ENCODE results near the gene REXO4. TPM values are rescaled to one million over a fixed set of nuclear protein-coding genes. Genes with fewer than 3 reads are reported as not detected.

The REXO4 gene
- total RNA-seq, 4 donors from 2014 or later = 12.1 to 21.9 (median 16.0) TPM

DNA sequence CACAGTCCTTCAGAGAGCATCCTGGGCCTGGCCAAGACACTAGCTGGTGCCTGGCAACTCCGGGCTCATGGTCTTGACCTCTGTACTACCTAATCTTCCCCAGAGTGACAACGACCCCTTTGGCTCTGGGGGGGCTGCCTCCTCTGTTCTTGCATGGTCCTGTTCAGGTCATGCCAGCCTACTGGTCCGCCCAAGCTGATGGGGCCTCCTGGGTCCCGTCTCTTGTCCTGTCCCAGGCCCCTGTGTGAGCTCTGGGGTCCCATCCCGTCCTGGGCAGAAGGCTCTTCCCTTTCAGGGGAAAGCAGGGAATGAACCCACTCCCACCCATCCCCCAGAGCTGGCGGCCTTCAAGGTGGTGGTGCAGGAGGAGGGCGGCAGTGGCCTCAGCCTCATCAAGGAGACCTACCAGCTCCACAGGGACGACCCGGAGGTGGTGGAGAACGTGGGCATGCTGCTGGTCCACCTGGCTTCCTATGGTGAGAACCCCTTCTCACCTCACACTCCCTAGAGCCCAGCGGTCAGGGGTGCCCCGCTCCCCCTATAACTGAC lies 13.3 kb downstream of the REXO4 start:
- no peak for DNase-seq
- peaks cover 0 to 12% (median 0%) of the 10 kb centered on the region in 4 donors for H3K36me3 ChIP-seq
- 83 to 100% methylated on average over 2 to 9 of the region's 12 CpGs for WGBS, 2 donors (ENCODE audit: low coverage in 1 of 2)
- no peaks in the 10 kb centered on the region for H3K27me3 ChIP-seq
- H3K4me1 ChIP-seq = no peaks in the 10 kb centered on the region
- intact Hi-C loops (cut with DNase I; ENCODE audit: low total_unique reads) = no loop called here
- in situ Hi-C loops (cut with MboI; ENCODE audit: low pct_ligation_motif_present in 1 of 4, low pct_unique_long_range_greater_than_20kb in 1 of 4, low sequenced_read_pairs in 3 of 4) = loop anchor here in 2 of 4 donors (5.0 to 10.0 kb wide), 2 partner anchors 78 to 80 kb away; no protein-coding TSS in a partner anchor
- H3K27ac ChIP-seq = no peak overlapping the region
- H3K4me3 ChIP-seq = no peak overlapping the region
- no peak for TF ChIP-seq POLR2AphosphoS5 (IDR thresholded peaks at IDR 0.05)
- TF ChIP-seq EP300 (IDR thresholded peaks at IDR 0.05; ENCODE audit: low read depth) = no peak
- TF ChIP-seq, protein P1, sequence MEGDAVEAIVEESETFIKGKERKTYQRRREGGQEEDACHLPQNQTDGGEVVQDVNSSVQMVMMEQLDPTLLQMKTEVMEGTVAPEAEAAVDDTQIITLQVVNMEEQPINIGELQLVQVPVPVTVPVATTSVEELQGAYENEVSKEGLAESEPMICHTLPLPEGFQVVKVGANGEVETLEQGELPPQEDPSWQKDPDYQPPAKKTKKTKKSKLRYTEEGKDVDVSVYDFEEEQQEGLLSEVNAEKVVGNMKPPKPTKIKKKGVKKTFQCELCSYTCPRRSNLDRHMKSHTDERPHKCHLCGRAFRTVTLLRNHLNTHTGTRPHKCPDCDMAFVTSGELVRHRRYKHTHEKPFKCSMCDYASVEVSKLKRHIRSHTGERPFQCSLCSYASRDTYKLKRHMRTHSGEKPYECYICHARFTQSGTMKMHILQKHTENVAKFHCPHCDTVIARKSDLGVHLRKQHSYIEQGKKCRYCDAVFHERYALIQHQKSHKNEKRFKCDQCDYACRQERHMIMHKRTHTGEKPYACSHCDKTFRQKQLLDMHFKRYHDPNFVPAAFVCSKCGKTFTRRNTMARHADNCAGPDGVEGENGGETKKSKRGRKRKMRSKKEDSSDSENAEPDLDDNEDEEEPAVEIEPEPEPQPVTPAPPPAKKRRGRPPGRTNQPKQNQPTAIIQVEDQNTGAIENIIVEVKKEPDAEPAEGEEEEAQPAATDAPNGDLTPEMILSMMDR (IDR thresholded peaks at IDR 0.05) = no peak
- TF ChIP-seq POLR2A (IDR thresholded peaks at IDR 0.05) = no peak
- no peaks in the 10 kb centered on the region for H3K9me3 ChIP-seq

DNA sequence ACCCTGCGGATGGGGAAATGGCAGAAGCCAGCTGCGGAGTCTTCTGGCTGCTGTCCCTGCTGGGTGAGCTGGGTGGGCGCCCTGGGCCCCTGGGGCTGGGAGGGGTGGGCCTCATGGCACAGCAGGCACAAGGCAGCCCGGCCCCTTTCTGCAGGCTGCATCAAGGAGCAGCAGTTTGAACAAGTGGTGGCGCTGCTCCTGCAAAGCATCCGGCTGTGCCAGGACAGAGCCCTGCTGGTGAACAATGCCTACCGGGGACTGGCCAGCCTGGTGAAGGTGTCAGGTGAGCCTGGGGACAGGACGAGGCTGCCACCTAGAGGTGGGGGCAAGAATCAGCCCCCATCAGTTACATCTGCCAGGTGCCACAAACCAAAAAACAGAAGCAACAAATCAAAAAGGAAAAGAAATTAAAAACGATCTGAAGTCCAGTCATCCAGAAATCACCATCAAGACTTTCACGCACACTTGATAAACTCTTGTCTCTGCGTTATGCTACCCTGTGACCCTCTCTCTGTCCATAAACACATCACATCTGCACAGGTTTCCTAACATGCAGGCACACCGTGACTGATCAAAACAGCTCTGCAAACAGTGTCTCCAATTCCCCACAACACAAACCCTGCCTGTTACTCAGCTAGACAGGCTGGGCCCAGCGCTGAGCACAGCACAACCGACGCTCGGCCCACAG lies 13.9 kb downstream of the REXO4 start:
- Histone ChIP-seq H3K27me3 (no peaks in the 10 kb centered on the region), H3K9me3 (no peaks in the 10 kb centered on the region), H3K4me3 (no peak overlapping the region), H3K36me3 (peaks cover 0 to 10% (median 0%) of the 10 kb centered on the region in 4 donors), H3K27ac (no peak overlapping the region), H3K4me1 (no peaks in the 10 kb centered on the region)
- DNase-seq = peak; percentile 66
- TF ChIP-seq POLR2AphosphoS5 (IDR thresholded peaks at IDR 0.05) = no peak
- TF ChIP-seq, protein P1 (IDR thresholded peaks at IDR 0.05) = peak; percentile 43 to 80 (median 70)
- in situ Hi-C loops (cut with MboI; ENCODE audit: low pct_ligation_motif_present in 1 of 4, low pct_unique_long_range_greater_than_20kb in 1 of 4, low sequenced_read_pairs in 3 of 4) (loop anchor here in 1 of 4 donors (10.0 kb wide), 1 partner anchor 81 kb away; no protein-coding TSS in a partner anchor), intact Hi-C loops (cut with DNase I; ENCODE audit: low total_unique reads) (no loop called here)
- WGBS, 2 donors (ENCODE audit: low coverage in 1 of 2) = 50 to 73% methylated on average over 3 to 16 of the region's 16 CpGs

DNA sequence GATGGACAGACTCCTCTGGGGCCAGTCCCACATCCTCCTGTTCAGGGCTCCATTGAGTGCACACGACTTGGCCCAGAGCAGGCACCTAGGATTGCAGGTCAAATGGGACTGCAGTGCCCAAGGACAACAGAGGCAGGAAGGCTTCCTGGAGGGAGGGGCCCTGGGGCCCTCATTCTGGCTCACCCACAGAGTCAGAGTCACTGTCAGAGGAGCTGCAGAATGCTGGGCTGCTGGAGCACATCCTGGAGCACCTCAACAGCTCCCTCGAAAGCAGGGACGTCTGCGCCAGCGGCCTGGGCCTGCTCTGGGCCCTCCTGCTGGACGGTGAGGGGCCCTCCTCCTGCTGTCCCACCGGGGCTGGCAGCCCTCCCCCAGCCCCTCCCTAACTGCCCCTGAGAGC lies 15.1 kb downstream of the REXO4 start:
- Histone ChIP-seq H3K9me3 (no peaks in the 10 kb centered on the region), H3K36me3 (peaks cover 0 to 9% (median 0%) of the 10 kb centered on the region in 4 donors), H3K27ac (no peak overlapping the region), H3K4me1 (no peaks in the 10 kb centered on the region), H3K27me3 (no peaks in the 10 kb centered on the region), H3K4me3 (no peak overlapping the region)
- DNase-seq = no peak
- intact Hi-C loops (cut with DNase I; ENCODE audit: low total_unique reads) = no loop called here
- WGBS, 2 donors (ENCODE audit: low coverage in 1 of 2) = 60 to 77% methylated on average over 1 to 7 of the region's 7 CpGs
- TF ChIP-seq POLR2A (IDR thresholded peaks at IDR 0.05) = no peak
- no peak for TF ChIP-seq POLR2AphosphoS5 (IDR thresholded peaks at IDR 0.05)
- TF ChIP-seq, protein P1 (IDR thresholded peaks at IDR 0.05) = no peak
- no peak for TF ChIP-seq EP300 (IDR thresholded peaks at IDR 0.05; ENCODE audit: low read depth)
- in situ Hi-C loops (cut with MboI; ENCODE audit: low pct_ligation_motif_present in 1 of 4, low pct_unique_long_range_greater_than_20kb in 1 of 4, low sequenced_read_pairs in 3 of 4) = loop anchor here in 1 of 4 donors (10.0 kb wide), 1 partner anchor 82 kb away; no protein-coding TSS in a partner anchor

DNA sequence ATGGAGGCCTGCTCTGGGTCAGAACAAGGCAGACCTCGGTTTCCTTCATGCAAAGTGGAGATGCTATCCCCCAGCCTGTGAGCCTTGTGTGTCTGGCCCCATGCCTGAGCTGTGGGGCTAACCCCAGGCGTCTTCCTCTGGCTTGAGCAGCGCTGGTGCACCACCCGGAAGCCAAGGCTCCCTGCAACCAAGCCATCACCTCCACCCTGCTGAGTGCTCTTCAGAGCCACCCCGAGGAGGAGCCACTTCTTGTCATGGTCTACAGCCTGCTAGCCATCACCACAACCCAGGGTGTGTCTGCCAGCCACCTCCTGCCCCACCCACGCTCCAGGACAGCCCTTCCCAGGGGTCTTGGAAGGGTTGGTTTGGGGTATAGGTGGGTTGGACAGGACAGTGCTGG lies 16.2 kb downstream of the REXO4 start:
- no peak for TF ChIP-seq EP300 (IDR thresholded peaks at IDR 0.05; ENCODE audit: low read depth)
- no peak for TF ChIP-seq POLR2AphosphoS5 (IDR thresholded peaks at IDR 0.05)
- no peak for TF ChIP-seq POLR2A (IDR thresholded peaks at IDR 0.05)
- TF ChIP-seq, protein P1 (IDR thresholded peaks at IDR 0.05) = no peak
- Histone ChIP-seq H3K9me3 (no peaks in the 10 kb centered on the region), H3K4me1 (no peaks in the 10 kb centered on the region), H3K27ac (no peak overlapping the region), H3K27me3 (peaks cover 9% of the 10 kb centered on the region), H3K36me3 (peaks cover 0 to 7% (median 0%) of the 10 kb centered on the region in 4 donors), H3K4me3 (no peak overlapping the region)
- intact Hi-C loops (cut with DNase I; ENCODE audit: low total_unique reads) = no loop called here
- DNase-seq = no peak
- in situ Hi-C loops (cut with MboI; ENCODE audit: low pct_ligation_motif_present in 1 of 4, low pct_unique_long_range_greater_than_20kb in 1 of 4, low sequenced_read_pairs in 3 of 4) = loop anchor here in 1 of 4 donors (10.0 kb wide), 1 partner anchor 83 kb away; no protein-coding TSS in a partner anchor
- 73% methylated on average over 6 of the region's 6 CpGs; no CpG with 5 or more reads in 1 of the 2 donors for WGBS, 2 donors (ENCODE audit: low coverage in 1 of 2)

Data from transverse colon (tissue), 4 donors.